HepG2 (cell line): ENCODE results near the gene GAL3ST2. TPM values are rescaled to one million over a fixed set of nuclear protein-coding genes. Genes with fewer than 3 reads are reported as not detected.

Source experiments
- FOXK2 ChIP-seq: fragments of 450-650 bp; IDR thresholded peaks from 2 replicates; pipeline ENCODE4 v1.6.1; 2016
- FOXO1 ChIP-seq: sonication (generic); formaldehyde crosslinking; IDR thresholded peaks from 2 replicates; pipeline ENCODE4 v1.4.0; 2020; ENCODE audit warnings: missing genetic modification reagents
- GFI1 ChIP-seq: sonication (generic); formaldehyde crosslinking; IDR thresholded peaks from 2 replicates; pipeline ENCODE4 v1.5.0; 2020; ENCODE audit warnings: missing genetic modification reagents, mild to moderate bottlenecking, borderline replicate concordance
- ISL2 ChIP-seq: sonication (generic); formaldehyde crosslinking; IDR thresholded peaks from 2 replicates; pipeline ENCODE4 v1.5.0; 2020; ENCODE audit warnings: missing genetic modification reagents
- KDM6A ChIP-seq: IDR thresholded peaks from 2 replicates; pipeline ENCODE4 v1.6.1; 2016; ENCODE audit warnings: low read depth
- NONO ChIP-seq, 2 experiments: fragments of 450-650 bp in 1 of 2; sonication (generic) in 1 of 2; formaldehyde crosslinking in 1 of 2; IDR thresholded peaks in 1 of 2; conservative IDR thresholded peaks in 1 of 2; 2 replicates each; pipeline versions ENCODE4 v1.6.1 to v1.8.0; 2017 to 2022; ENCODE audit warnings: mild to moderate bottlenecking in 1 of 2, missing genetic modification reagents in 1 of 2, moderate library complexity in 1 of 2
- PHF5A ChIP-seq: IDR thresholded peaks from one replicate; pipeline ENCODE4 v1.6.1; 2018; ENCODE audit warnings: low read depth, missing genetic modification reagents; ENCODE audit not compliant: unreplicated experiment
- PTBP1 ChIP-seq: fragments of 200-400 bp; formaldehyde crosslinking; IDR thresholded peaks from 2 replicates; pipeline ENCODE4 v1.6.1; 2018; ENCODE audit warnings: low read length, low read depth; ENCODE audit not compliant: poor library complexity, severe bottlenecking
- RFX3 ChIP-seq: IDR thresholded peaks from 2 replicates; pipeline ENCODE4 v1.6.1; 2016; ENCODE audit warnings: missing biosample characterization, missing genetic modification reagents
- TAF1 ChIP-seq: sonication (generic); formaldehyde crosslinking; IDR thresholded peaks from 2 replicates; pipeline ENCODE4 v1.4.0; 2020; ENCODE audit warnings: missing genetic modification reagents
- TBP ChIP-seq: sonication (generic); formaldehyde crosslinking; IDR thresholded peaks from 2 replicates; pipeline ENCODE4 v1.5.0; 2020; ENCODE audit warnings: missing genetic modification reagents
- polyA plus RNA-seq, 8 experiments: library from polyadenylated mRNA; depleted of rRNA in 3 of 8; stranded (reverse) in 7 of 8; unstranded in 1 of 8; fragments of >200 nt; fragmentation: Illumina TruSeq in 4 of 8; extraction: Trizol in 4 of 8; gene quantifications; 2 replicates each; pipeline versions ENCODE4 v1.2.1 to v1.2.3, GENCODE V29; 2011 to 2016; ENCODE audit warnings: low read depth in 4 of 8, missing spikeins in 1 of 8, mixed read lengths in 1 of 8; ENCODE audit not compliant: insufficient read depth in 1 of 8
- total RNA-seq, 5 experiments: library from RNA; depleted of rRNA; stranded (reverse); fragments of >200 nt; fragmentation: Illumina TruSeq; extraction: Trizol; gene quantifications; 2 replicates each; pipeline ENCODE4 v1.2.3, GENCODE V29; 2016; ENCODE audit warnings: low read depth in 1 of 5
- TF ChIP-seq, protein P1 (sequence below): sonication (generic); formaldehyde crosslinking; IDR thresholded peaks from 2 replicates; pipeline ENCODE4 v1.5.1; 2020; ENCODE audit warnings: missing genetic modification reagents, mild to moderate bottlenecking, borderline replicate concordance
- TF ChIP-seq, protein P2 (sequence below): sonication (generic); formaldehyde crosslinking; IDR thresholded peaks from 2 replicates; pipeline ENCODE4 v1.4.0; 2020; ENCODE audit warnings: missing genetic modification reagents
- TF ChIP-seq, protein P3 (sequence below): sonication (generic); formaldehyde crosslinking; IDR thresholded peaks from 2 replicates; pipeline ENCODE4 v1.4.0; 2020; ENCODE audit warnings: missing genetic modification reagents, borderline replicate concordance
- TF ChIP-seq, protein P4 (sequence below): conservative IDR thresholded peaks from 2 replicates; pipeline ENCODE4 v1.6.1; 2018; ENCODE audit warnings: missing genetic modification reagents
- TF ChIP-seq, protein P5 (sequence below), 2 experiments: IDR thresholded peaks; 2 replicates each; pipeline ENCODE4 v1.6.1; 2011 to 2012; ENCODE audit warnings: low read length in 2 of 2, borderline replicate concordance in 1 of 2, low read depth in 1 of 2, mild to moderate bottlenecking in 1 of 2, moderate library complexity in 1 of 2

Gene GAL3ST2
- total and polyA plus RNA-seq, 2 of the 13 experiments (the other 11 are each of a cell fraction or from before 2014, with no cell fraction given), result 0.17 to 0.20 TPM

DNA sequence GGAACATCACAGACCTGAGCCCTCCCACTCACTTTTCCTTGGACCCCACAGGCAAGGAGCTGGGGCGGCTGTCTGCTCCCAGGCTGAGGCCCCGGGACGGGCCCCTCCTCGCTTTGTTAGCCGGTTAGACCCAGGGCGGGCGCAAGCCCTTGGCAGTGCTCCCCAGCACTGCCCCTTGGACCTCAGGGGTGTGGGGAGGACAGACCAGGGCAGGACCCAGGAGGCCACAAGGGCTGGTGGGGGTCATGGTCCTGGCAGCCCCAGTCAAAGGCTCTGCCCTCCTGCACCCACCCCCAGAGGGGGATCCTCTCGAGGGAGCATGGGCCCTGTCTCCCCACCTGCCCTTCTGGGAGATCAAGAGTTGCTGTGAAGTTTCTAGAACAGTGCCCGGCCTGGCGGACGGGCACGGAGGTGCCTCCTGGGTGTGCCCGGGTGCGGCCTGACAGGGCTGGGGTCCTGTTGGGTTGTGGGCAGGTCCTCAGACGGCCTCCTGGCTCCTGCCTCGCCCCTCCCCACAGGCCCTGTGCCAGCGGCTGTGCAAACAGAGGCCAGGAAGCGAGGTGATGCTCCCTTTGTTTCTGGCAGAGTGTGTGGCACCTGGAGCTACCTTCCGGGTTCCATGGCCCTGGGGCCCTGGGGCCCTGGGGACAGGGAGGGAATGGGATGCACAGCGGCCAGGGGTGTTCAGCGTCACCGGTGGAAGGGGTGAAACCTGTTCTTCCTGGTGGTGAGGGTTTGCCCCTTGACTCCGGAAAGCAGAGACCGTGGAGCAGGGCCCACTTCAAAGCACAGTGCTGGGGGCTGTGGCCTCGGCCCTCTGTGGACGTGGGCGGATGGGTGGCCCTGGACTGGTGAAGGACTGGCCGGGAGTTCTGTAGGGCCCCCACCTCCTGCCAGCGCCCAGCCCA, 2.9 kb upstream of the GAL3ST2 start (continued):
- TF ChIP-seq GFI1, result peak; percentile 65; the same call in 1 of the 2 replicates
- TF ChIP-seq, protein P1, sequence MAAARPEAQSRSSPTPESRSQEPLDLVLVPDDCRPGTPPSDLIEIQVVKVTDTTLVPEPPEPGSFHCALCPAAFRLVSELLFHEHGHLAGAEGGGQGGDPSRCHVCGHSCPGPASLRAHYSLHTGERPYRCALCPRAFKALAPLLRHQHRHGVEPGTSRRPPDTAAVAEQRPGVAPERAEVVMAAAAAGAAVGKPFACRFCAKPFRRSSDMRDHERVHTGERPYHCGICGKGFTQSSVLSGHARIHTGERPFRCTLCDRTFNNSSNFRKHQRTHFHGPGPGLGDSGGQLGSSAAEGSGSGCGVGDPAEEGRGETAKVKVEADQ (CRISPR knock-in tag), result 0 out of 2 replicates have a peak, but pooled peaks have one; percentile 44
- TF ChIP-seq NONO (IDR thresholded peaks at IDR 0.05), result no peak
- TF ChIP-seq NONO (CRISPR knock-in tag; conservative IDR thresholded peaks at IDR 0.05), result no peak; the same call in 1 of the 2 replicates
- TF ChIP-seq, protein P2, sequence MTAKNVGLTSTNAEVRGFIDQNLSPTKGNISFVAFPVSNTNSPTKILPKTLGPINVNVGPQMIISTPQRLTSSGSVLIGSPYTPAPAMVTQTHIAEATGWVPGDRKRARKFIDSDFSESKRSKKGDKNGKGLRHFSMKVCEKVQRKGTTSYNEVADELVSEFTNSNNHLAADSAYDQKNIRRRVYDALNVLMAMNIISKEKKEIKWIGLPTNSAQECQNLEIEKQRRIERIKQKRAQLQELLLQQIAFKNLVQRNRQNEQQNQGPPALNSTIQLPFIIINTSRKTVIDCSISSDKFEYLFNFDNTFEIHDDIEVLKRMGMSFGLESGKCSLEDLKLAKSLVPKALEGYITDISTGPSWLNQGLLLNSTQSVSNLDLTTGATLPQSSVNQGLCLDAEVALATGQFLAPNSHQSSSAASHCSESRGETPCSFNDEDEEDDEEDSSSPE, result no peak; the same call in 1 of the 2 replicates
- peak; percentile 34 for TF ChIP-seq KDM6A
- TF ChIP-seq ISL2 (CRISPR knock-in tag), result peak; percentile 50; the same call in 1 of the 2 replicates
- TF ChIP-seq PTBP1, result peak; percentile 46
- TF ChIP-seq RFX3, result no peak
- TF ChIP-seq, protein P3, sequence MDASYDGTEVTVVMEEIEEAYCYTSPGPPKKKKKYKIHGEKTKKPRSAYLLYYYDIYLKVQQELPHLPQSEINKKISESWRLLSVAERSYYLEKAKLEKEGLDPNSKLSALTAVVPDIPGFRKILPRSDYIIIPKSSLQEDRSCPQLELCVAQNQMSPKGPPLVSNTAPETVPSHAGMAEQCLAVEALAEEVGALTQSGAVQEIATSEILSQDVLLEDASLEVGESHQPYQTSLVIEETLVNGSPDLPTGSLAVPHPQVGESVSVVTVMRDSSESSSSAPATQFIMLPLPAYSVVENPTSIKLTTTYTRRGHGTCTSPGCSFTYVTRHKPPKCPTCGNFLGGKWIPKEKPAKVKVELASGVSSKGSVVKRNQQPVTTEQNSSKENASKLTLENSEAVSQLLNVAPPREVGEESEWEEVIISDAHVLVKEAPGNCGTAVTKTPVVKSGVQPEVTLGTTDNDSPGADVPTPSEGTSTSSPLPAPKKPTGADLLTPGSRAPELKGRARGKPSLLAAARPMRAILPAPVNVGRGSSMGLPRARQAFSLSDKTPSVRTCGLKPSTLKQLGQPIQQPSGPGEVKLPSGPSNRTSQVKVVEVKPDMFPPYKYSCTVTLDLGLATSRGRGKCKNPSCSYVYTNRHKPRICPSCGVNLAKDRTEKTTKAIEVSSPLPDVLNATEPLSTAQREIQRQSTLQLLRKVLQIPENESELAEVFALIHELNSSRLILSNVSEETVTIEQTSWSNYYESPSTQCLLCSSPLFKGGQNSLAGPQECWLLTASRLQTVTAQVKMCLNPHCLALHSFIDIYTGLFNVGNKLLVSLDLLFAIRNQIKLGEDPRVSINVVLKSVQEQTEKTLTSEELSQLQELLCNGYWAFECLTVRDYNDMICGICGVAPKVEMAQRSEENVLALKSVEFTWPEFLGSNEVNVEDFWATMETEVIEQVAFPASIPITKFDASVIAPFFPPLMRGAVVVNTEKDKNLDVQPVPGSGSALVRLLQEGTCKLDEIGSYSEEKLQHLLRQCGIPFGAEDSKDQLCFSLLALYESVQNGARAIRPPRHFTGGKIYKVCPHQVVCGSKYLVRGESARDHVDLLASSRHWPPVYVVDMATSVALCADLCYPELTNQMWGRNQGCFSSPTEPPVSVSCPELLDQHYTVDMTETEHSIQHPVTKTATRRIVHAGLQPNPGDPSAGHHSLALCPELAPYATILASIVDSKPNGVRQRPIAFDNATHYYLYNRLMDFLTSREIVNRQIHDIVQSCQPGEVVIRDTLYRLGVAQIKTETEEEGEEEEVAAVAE, result peak; percentile 2; the same call in 1 of the 2 replicates
- TF ChIP-seq TAF1 (CRISPR knock-in tag), result peak; percentile 73
- TF ChIP-seq FOXO1 (CRISPR knock-in tag), result no peak
- no peak for TF ChIP-seq FOXK2
- TF ChIP-seq, protein P4, sequence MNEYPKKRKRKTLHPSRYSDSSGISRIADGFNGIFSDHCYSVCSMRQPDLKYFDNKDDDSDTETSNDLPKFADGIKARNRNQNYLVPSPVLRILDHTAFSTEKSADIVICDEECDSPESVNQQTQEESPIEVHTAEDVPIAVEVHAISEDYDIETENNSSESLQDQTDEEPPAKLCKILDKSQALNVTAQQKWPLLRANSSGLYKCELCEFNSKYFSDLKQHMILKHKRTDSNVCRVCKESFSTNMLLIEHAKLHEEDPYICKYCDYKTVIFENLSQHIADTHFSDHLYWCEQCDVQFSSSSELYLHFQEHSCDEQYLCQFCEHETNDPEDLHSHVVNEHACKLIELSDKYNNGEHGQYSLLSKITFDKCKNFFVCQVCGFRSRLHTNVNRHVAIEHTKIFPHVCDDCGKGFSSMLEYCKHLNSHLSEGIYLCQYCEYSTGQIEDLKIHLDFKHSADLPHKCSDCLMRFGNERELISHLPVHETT (CRISPR knock-in tag), result peak; percentile 72; the same call in 1 of the 2 replicates
- TF ChIP-seq TBP, result no peak
- TF ChIP-seq, protein P5, sequence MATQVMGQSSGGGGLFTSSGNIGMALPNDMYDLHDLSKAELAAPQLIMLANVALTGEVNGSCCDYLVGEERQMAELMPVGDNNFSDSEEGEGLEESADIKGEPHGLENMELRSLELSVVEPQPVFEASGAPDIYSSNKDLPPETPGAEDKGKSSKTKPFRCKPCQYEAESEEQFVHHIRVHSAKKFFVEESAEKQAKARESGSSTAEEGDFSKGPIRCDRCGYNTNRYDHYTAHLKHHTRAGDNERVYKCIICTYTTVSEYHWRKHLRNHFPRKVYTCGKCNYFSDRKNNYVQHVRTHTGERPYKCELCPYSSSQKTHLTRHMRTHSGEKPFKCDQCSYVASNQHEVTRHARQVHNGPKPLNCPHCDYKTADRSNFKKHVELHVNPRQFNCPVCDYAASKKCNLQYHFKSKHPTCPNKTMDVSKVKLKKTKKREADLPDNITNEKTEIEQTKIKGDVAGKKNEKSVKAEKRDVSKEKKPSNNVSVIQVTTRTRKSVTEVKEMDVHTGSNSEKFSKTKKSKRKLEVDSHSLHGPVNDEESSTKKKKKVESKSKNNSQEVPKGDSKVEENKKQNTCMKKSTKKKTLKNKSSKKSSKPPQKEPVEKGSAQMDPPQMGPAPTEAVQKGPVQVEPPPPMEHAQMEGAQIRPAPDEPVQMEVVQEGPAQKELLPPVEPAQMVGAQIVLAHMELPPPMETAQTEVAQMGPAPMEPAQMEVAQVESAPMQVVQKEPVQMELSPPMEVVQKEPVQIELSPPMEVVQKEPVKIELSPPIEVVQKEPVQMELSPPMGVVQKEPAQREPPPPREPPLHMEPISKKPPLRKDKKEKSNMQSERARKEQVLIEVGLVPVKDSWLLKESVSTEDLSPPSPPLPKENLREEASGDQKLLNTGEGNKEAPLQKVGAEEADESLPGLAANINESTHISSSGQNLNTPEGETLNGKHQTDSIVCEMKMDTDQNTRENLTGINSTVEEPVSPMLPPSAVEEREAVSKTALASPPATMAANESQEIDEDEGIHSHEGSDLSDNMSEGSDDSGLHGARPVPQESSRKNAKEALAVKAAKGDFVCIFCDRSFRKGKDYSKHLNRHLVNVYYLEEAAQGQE (IDR thresholded peaks at IDR 0.05; ENCODE audit: borderline replicate concordance in 1 of 2, low read depth in 1 of 2, low read length in 2 of 2), result no peak
- no peak for TF ChIP-seq PHF5A (CRISPR knock-in tag)
